Memory B cell (primary cell): ENCODE data around the gene NECTIN1.

Experiments used
- ATAC-seq: fragments of 150-1000 bp; cut with Tn5 transposase; 2 replicates; pipeline ENCODE4 v1.10.0; 2021; ENCODE audit warnings: low read depth, mild to moderate bottlenecking, moderate library complexity
- DNase-seq, 2 donors: peaks; one replicate each; pipeline ENCODE4 v3.0.0; 2022; ENCODE audit warnings: low spot score in 2 of 2
- H3K27ac Mint-ChIP-seq: one replicate; pipeline ENCODE4 v1.8.0; 2022; ENCODE audit warnings: mild to moderate bottlenecking, moderate library complexity, mixed read lengths
- H3K27me3 Mint-ChIP-seq: one replicate; pipeline ENCODE4 v1.8.0; 2022; ENCODE audit warnings: mixed read lengths
- H3K36me3 Mint-ChIP-seq: one replicate; pipeline ENCODE4 v1.8.0; 2022; ENCODE audit warnings: mild to moderate bottlenecking, mixed read lengths
- H3K4me1 Mint-ChIP-seq: one replicate; pipeline ENCODE4 v1.8.0; 2022; ENCODE audit warnings: mixed read lengths
- H3K4me3 Mint-ChIP-seq: one replicate; pipeline ENCODE4 v1.8.0; 2022; ENCODE audit warnings: mild to moderate bottlenecking, moderate library complexity, mixed read lengths
- H3K9me3 Mint-ChIP-seq: one replicate; pipeline ENCODE4 v1.8.0; 2022; ENCODE audit warnings: mixed read lengths

Gene NECTIN1

DNA sequence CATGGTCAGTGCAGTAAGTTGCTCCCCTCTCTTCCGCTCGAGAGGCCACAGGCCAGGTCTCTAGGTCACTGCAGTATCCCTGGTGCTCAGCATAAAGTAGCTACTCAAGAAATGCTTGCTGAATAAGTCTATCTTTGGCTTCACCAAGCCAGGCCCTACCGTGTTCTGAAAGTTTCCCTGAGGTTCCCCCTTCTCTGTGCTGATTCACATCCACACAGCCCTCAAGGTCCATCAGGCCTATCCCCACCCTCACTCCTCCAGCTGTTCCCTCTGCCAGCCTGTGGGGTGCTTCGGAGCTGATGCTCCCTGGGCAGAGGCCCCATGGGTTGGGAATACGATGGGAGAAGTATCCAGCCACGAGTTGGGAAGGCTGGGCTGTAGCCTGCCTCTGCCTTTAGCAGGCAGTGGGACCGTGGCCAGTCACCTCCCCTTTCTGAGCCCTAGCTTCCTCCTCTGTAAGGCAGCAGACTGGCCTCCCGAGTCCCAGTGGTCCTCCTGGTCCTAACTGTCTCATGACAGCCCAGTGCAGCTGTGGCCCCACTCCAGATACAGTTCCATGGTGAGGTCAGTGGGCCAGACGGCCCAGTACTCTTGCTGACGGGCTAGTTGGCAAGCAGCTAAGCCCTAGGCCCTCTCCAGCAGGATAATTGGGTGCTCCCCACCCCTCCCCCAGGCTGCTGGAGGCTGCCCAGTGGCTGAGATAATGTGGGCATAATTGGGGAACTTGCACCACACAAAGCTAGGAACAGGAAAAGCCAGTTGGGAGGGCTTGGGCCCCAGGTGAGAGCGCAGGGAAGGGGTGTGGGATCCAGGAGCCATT lies 48.2 kb downstream of the NECTIN1 start:
- Mint-ChIP-seq H3K4me1 (no peaks in the 10 kb centered on the region), H3K9me3 (peaks cover 4% of the 10 kb centered on the region), H3K36me3 (peaks cover 8% of the 10 kb centered on the region), H3K4me3 (no peak overlapping the region), H3K27ac (no peak overlapping the region), H3K27me3 (no peaks in the 10 kb centered on the region)
- no peak for ATAC-seq
- no peak for DNase-seq

DNA sequence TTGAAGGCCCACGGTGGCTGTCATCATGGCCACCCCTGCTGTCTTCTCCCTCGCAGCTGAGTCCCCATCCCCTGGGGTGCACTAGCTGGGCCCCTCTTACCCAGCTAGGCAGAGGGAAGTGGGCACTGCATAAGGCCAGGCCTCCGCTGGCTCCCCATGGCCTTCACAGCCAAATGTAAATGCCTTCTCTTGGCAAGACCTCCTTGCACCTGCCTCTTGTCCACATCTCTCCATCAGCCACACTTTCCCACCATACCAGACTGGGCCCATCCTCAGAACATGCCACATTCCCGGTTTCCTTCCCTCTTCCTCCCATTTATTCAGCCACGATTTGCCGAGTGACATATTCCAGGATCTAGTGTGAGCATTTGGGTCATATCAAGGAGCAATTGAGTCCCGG lies 49.7 kb downstream of the NECTIN1 start:
- peaks cover 5% of the 10 kb centered on the region for H3K4me1 Mint-ChIP-seq

GRCh38 chr11:119678351-119678750 lies 50.6 kb downstream of the NECTIN1 start:
- H3K27ac Mint-ChIP-seq = no peak overlapping the region
- H3K27me3 Mint-ChIP-seq = no peaks in the 10 kb centered on the region
- DNase-seq = no peak
- no peak overlapping the region for H3K4me3 Mint-ChIP-seq
- peaks cover 4% of the 10 kb centered on the region for H3K9me3 Mint-ChIP-seq
- H3K36me3 Mint-ChIP-seq = peaks cover 8% of the 10 kb centered on the region
- ATAC-seq = no peak
- peaks cover 13% of the 10 kb centered on the region for H3K4me1 Mint-ChIP-seq

More for the DNA sequence above, 49.7 kb downstream of the NECTIN1 start:
- no peak for ATAC-seq
- Mint-ChIP-seq H3K27ac (no peak overlapping the region), H3K9me3 (peaks cover 4% of the 10 kb centered on the region), H3K36me3 (peaks cover 8% of the 10 kb centered on the region), H3K4me3 (no peak overlapping the region), H3K27me3 (no peaks in the 10 kb centered on the region)
- no peak for DNase-seq

- ATAC-seq = no peak
- peaks cover 13% of the 10 kb centered on the region for H3K4me1 Mint-ChIP-seq
- DNase-seq = no peak
- H3K4me3 Mint-ChIP-seq = no peak overlapping the region
- H3K27me3 Mint-ChIP-seq = no peaks in the 10 kb centered on the region
- H3K9me3 Mint-ChIP-seq = peaks cover 4% of the 10 kb centered on the region
- no peak overlapping the region for H3K27ac Mint-ChIP-seq
- peaks cover 8% of the 10 kb centered on the region for H3K36me3 Mint-ChIP-seq
Observed at GRCh38 chr11:119677840-119678239, 51.2 kb downstream of the NECTIN1 start.

- Mint-ChIP-seq H3K36me3 (peaks cover 8% of the 10 kb centered on the region), H3K9me3 (peaks cover 4% of the 10 kb centered on the region), H3K4me3 (no peak overlapping the region), H3K27ac (no peak overlapping the region), H3K27me3 (no peaks in the 10 kb centered on the region), H3K4me1 (peaks cover 17% of the 10 kb centered on the region)
- ATAC-seq = no peak
- no peak for DNase-seq
Observed at GRCh38 chr11:119676461-119677020, 52.5 kb downstream of the NECTIN1 start.

DNA sequence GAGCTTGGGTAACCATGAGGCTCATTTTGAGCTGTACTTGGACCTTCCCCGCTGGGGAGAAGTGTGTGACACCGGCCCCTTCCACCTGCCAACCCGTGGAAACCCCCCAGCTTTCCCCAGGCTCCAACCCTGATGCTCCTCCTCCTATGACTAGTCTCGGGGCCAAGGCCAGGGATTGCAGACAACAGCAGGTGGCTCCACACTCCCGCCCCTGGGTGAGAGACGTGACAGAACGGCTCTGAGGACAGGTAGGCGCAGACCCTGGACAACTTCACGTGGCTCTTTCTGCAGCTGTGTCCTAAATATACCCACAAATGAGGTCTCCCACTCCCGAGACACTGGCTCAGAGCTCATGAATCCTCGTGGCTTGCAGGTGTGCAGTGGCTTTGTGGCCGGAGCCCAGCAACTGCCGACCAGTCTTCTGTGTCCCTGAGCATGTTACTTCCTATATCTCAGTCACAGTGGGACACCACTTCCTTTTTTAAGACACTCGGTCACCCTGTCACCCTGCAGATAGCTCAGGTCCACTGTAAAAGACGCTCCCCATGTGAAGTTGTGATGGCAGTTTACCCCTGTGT lies 55.2 kb downstream of the NECTIN1 start:
- DNase-seq (peak; percentile 41 to 44), ATAC-seq (peak; percentile 84)
- Mint-ChIP-seq H3K9me3 (peaks cover 4% of the 10 kb centered on the region), H3K27me3 (peaks cover 3% of the 10 kb centered on the region), H3K27ac (peak overlapping the region; percentile 85), H3K36me3 (peaks cover 8% of the 10 kb centered on the region), H3K4me1 (peaks cover 17% of the 10 kb centered on the region), H3K4me3 (peak overlapping the region; percentile 78)

DNA sequence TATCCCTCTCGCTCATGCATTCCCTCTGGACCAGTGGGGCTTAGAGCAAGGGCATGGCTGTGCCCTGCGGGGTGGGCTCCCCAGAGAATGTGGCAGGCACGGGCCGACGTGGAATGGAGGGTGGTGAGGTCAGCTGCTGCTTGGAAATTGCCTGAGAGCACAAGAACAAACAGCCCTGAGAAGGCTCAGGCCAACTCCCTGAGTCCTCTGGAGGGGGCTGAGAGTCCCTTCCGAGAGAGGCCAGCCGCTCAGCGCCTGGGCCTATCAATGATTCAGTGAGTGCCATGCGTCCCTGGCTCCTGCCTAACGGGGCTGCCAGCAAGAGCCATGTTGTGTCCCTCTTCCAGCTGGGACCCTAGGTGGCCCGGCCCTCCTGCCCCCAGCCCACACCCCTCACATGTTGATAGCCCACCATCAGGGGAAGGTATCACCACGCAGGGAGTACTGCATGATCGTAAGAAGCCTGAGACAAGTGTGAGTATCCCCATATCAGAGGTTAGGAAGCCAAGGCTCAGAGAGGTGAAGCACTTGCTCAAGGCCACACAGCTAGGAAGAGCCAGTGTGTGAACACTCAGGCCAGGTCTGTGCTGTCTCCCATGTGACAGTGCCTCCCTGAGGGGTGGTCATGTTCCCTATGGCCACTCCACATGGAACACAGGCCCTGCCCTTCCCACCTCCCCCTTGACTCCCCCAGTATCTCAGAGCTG lies 55.8 kb downstream of the NECTIN1 start:
- peak overlapping the region; percentile 78 for H3K4me3 Mint-ChIP-seq
- H3K4me1 Mint-ChIP-seq = peaks cover 17% of the 10 kb centered on the region
- H3K9me3 Mint-ChIP-seq = peaks cover 4% of the 10 kb centered on the region
- DNase-seq (no peak), ATAC-seq (no peak)
- H3K27ac Mint-ChIP-seq = peak overlapping the region; percentile 85
- H3K36me3 Mint-ChIP-seq = peaks cover 8% of the 10 kb centered on the region
- peaks cover 3% of the 10 kb centered on the region for H3K27me3 Mint-ChIP-seq

- H3K9me3 Mint-ChIP-seq = peaks cover 4% of the 10 kb centered on the region
- H3K27ac Mint-ChIP-seq = peak overlapping the region; percentile 85
- H3K4me3 Mint-ChIP-seq = no peak overlapping the region
- ATAC-seq = no peak
- H3K27me3 Mint-ChIP-seq = peaks cover 3% of the 10 kb centered on the region
- H3K4me1 Mint-ChIP-seq = peaks cover 17% of the 10 kb centered on the region
- DNase-seq = no peak
- H3K36me3 Mint-ChIP-seq = peaks cover 5% of the 10 kb centered on the region
Observed at GRCh38 chr11:119672597-119672996, 56.4 kb downstream of the NECTIN1 start.

- H3K27me3 Mint-ChIP-seq = peaks cover 4% of the 10 kb centered on the region
- ATAC-seq (no peak), DNase-seq (no peak)
- H3K27ac Mint-ChIP-seq = no peak overlapping the region
- H3K4me1 Mint-ChIP-seq = peaks cover 17% of the 10 kb centered on the region
- H3K4me3 Mint-ChIP-seq = no peak overlapping the region
- no peaks in the 10 kb centered on the region for H3K36me3 Mint-ChIP-seq
- no peaks in the 10 kb centered on the region for H3K9me3 Mint-ChIP-seq
Observed at GRCh38 chr11:119671561-119672015, 57.4 kb downstream of the NECTIN1 start.

DNA sequence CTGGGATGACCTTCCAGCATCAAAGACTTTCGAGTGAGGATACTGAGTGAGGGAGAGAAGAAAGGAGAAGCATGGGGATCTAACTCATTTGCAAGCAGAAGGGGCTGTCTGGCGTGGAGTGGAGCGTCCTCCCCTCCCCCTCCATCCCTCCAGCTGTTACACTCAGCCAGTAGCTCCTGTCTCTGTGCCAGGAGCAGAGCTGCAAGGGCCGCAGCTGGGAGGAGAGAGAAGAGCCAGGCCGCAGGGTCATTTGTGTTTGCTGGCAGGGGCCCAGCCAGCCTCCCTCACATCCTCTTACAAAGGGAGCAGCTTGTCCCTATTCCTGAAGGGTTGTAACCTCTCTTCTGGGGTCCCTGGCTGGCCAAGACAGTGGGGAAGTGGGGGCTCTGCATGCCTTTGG lies 57.9 kb downstream of the NECTIN1 start:
- H3K36me3 Mint-ChIP-seq = no peaks in the 10 kb centered on the region
- ATAC-seq (no peak), DNase-seq (no peak)
- H3K9me3 Mint-ChIP-seq = no peaks in the 10 kb centered on the region
- H3K4me3 Mint-ChIP-seq = no peak overlapping the region
- peaks cover 4% of the 10 kb centered on the region for H3K27me3 Mint-ChIP-seq
- H3K27ac Mint-ChIP-seq = no peak overlapping the region
- H3K4me1 Mint-ChIP-seq = peaks cover 17% of the 10 kb centered on the region

- H3K36me3 Mint-ChIP-seq = no peaks in the 10 kb centered on the region
- H3K27me3 Mint-ChIP-seq = peaks cover 4% of the 10 kb centered on the region
- H3K4me1 Mint-ChIP-seq = peaks cover 13% of the 10 kb centered on the region
- no peak overlapping the region for H3K27ac Mint-ChIP-seq
- ATAC-seq = no peak
- no peak for DNase-seq
- no peak overlapping the region for H3K4me3 Mint-ChIP-seq
- H3K9me3 Mint-ChIP-seq = no peaks in the 10 kb centered on the region
Observed at GRCh38 chr11:119669487-119669886, 59.5 kb downstream of the NECTIN1 start.

GRCh38 chr11:119668676-119669075 lies 60.3 kb downstream of the NECTIN1 start:
- Mint-ChIP-seq H3K27me3 (peaks cover 6% of the 10 kb centered on the region), H3K4me3 (no peak overlapping the region), H3K4me1 (peaks cover 5% of the 10 kb centered on the region), H3K36me3 (no peaks in the 10 kb centered on the region), H3K27ac (no peak overlapping the region), H3K9me3 (no peaks in the 10 kb centered on the region)
- DNase-seq (no peak), ATAC-seq (no peak)

- Mint-ChIP-seq H3K4me1 (no peaks in the 10 kb centered on the region), H3K36me3 (no peaks in the 10 kb centered on the region), H3K27ac (no peak overlapping the region), H3K4me3 (no peak overlapping the region), H3K9me3 (no peaks in the 10 kb centered on the region), H3K27me3 (peaks cover 6% of the 10 kb centered on the region)
- ATAC-seq = peak; percentile 78
- peak; percentile 45 to 57 for DNase-seq
Observed at GRCh38 chr11:119666463-119667131, 62.4 kb downstream of the NECTIN1 start.
